HepG2 (cell line): ENCODE measurements around the gene ACSS3. TPM values are rescaled to one million over a fixed set of nuclear protein-coding genes. Genes with fewer than 3 reads are reported as not detected.

Source experiments
- DNMT3B ChIP-seq: conservative IDR thresholded peaks from 2 replicates; pipeline ENCODE4 v1.6.1; 2016; ENCODE audit warnings: missing biosample characterization, control low read depth
- GABPB1 ChIP-seq: IDR thresholded peaks from 2 replicates; pipeline ENCODE4 v1.6.1; 2016; ENCODE audit warnings: mild to moderate bottlenecking, missing genetic modification reagents, moderate library complexity, missing compliant biosample characterization
- KDM5A ChIP-seq: fragments of 200-600 bp; sonication (generic); IDR thresholded peaks from 2 replicates; pipeline ENCODE4 v1.7.0; 2018; ENCODE audit warnings: antibody characterized with exemption, mild to moderate bottlenecking, low read length, borderline replicate concordance
- NONO ChIP-seq, 2 experiments: fragments of 450-650 bp in 1 of 2; sonication (generic) in 1 of 2; formaldehyde crosslinking in 1 of 2; IDR thresholded peaks in 1 of 2; conservative IDR thresholded peaks in 1 of 2; 2 replicates each; pipeline versions ENCODE4 v1.6.1 to v1.8.0; 2017 to 2022; ENCODE audit warnings: mild to moderate bottlenecking in 1 of 2, missing genetic modification reagents in 1 of 2, moderate library complexity in 1 of 2
- PPARG ChIP-seq: conservative IDR thresholded peaks from 2 replicates; pipeline ENCODE4 v1.6.1; 2016; ENCODE audit warnings: missing biosample characterization, missing genetic modification reagents
- RXRB ChIP-seq: IDR thresholded peaks from 2 replicates; pipeline ENCODE4 v1.6.1; 2016; ENCODE audit warnings: borderline replicate concordance, missing genetic modification reagents, missing compliant biosample characterization
- SOX13 ChIP-seq, 3 experiments: fragments of 450-650 bp in 1 of 3; sonication (generic) in 1 of 3; formaldehyde crosslinking in 1 of 3; IDR thresholded peaks in 2 of 3; conservative IDR thresholded peaks in 1 of 3; 2 replicates each; pipeline versions ENCODE4 v1.5.0 to v1.6.1; 2016 to 2020; ENCODE audit warnings: antibody characterized with exemption in 1 of 3, mild to moderate bottlenecking in 1 of 3, missing compliant biosample characterization in 1 of 3, missing genetic modification reagents in 1 of 3, moderate library complexity in 1 of 3
- ZNF124 ChIP-seq: sonication (generic); formaldehyde crosslinking; IDR thresholded peaks from 2 replicates; pipeline ENCODE4 v1.4.0; 2020; ENCODE audit warnings: missing genetic modification reagents
- ZNF335 ChIP-seq: sonication (generic); formaldehyde crosslinking; IDR thresholded peaks from 2 replicates; pipeline ENCODE4 v1.4.0; 2020; ENCODE audit warnings: missing genetic modification reagents
- ZNF468 ChIP-seq: sonication (generic); formaldehyde crosslinking; IDR thresholded peaks from 2 replicates; pipeline ENCODE4 v1.8.0; 2022; ENCODE audit warnings: mild to moderate bottlenecking, moderate library complexity, missing genetic modification reagents
- ZNF563 ChIP-seq: sonication (generic); formaldehyde crosslinking; IDR thresholded peaks from 2 replicates; pipeline ENCODE4 v1.8.0; 2022; ENCODE audit warnings: mild to moderate bottlenecking, moderate library complexity, missing genetic modification reagents
- polyA plus RNA-seq, 8 experiments: library from polyadenylated mRNA; depleted of rRNA in 3 of 8; stranded (reverse) in 7 of 8; unstranded in 1 of 8; fragments of >200 nt; fragmentation: Illumina TruSeq in 4 of 8; extraction: Trizol in 4 of 8; gene quantifications; 2 replicates each; pipeline versions ENCODE4 v1.2.1 to v1.2.3, GENCODE V29; 2011 to 2016; ENCODE audit warnings: low read depth in 4 of 8, missing spikeins in 1 of 8, mixed read lengths in 1 of 8; ENCODE audit not compliant: insufficient read depth in 1 of 8
- total RNA-seq, 5 experiments: library from RNA; depleted of rRNA; stranded (reverse); fragments of >200 nt; fragmentation: Illumina TruSeq; extraction: Trizol; gene quantifications; 2 replicates each; pipeline ENCODE4 v1.2.3, GENCODE V29; 2016; ENCODE audit warnings: low read depth in 1 of 5
- TF ChIP-seq, protein P1 (sequence below): sonication (generic); formaldehyde crosslinking; IDR thresholded peaks from 2 replicates; pipeline ENCODE4 v1.5.0; 2020; ENCODE audit warnings: missing genetic modification reagents, mild to moderate bottlenecking, borderline replicate concordance
- TF ChIP-seq, protein P2 (sequence below): sonication (generic); formaldehyde crosslinking; IDR thresholded peaks from 2 replicates; pipeline ENCODE4 v1.4.0; 2020; ENCODE audit warnings: missing genetic modification reagents, borderline replicate concordance
- TF ChIP-seq, protein P3 (sequence below): conservative IDR thresholded peaks from 2 replicates; pipeline ENCODE4 v1.6.1; 2018; ENCODE audit warnings: missing genetic modification reagents
- TF ChIP-seq, protein P4 (sequence below): sonication (generic); formaldehyde crosslinking; IDR thresholded peaks from 2 replicates; pipeline ENCODE4 v1.4.0; 2020; ENCODE audit warnings: missing genetic modification reagents
- TF ChIP-seq, protein P5 (sequence below): sonication (generic); formaldehyde crosslinking; IDR thresholded peaks from 2 replicates; pipeline ENCODE4 v1.5.0; 2020; ENCODE audit warnings: missing genetic modification reagents
- TF ChIP-seq, protein P6 (sequence below): sonication (generic); formaldehyde crosslinking; IDR thresholded peaks from 2 replicates; pipeline ENCODE4 v1.5.1; 2020; ENCODE audit warnings: missing genetic modification reagents, mild to moderate bottlenecking, borderline replicate concordance
- TF ChIP-seq, protein P7 (sequence below): sonication (generic); formaldehyde crosslinking; conservative IDR thresholded peaks from 2 replicates; pipeline ENCODE4 v1.4.0; 2020; ENCODE audit warnings: missing genetic modification reagents

ACSS3 gene
- total and polyA plus RNA-seq, 2 of the 13 experiments (the other 11 are each of a cell fraction or from before 2014, with no cell fraction given) = 79.5 to 86.3 TPM

DNA sequence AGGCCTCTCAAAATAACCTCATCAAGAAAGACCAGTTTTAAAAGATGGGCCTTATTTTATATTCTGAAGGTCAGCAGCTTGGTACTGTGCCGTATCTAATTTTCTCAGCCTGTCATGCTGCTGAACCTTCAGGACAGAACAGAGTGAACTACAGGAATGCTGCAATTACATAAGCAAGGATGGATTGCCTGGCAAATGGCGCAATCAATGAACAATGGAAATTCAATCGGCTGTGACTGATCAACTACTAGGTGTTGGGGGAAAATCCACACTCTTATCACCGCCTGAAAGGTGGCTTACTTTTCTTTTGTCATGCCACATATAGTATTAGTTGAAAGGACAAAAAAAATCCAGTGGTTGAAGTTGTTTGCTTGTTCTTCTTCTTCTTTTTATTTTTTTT lies 8.5 kb downstream of the ACSS3 start (continued):
- TF ChIP-seq DNMT3B (CRISPR knock-in tag) = no peak
- TF ChIP-seq GABPB1 (CRISPR knock-in tag) = peak; percentile 24; the same call in 1 of the 2 replicates
- no peak for TF ChIP-seq ZNF468 (CRISPR knock-in tag)
- peak; percentile 90; the same call in 1 of the 2 replicates for TF ChIP-seq ZNF124 (CRISPR knock-in tag)
- peak; percentile 98 for TF ChIP-seq SOX13 (IDR thresholded peaks at IDR 0.05)
- TF ChIP-seq SOX13 (CRISPR knock-in tag; conservative IDR thresholded peaks at IDR 0.05 in 1 of 2, IDR thresholded peaks at IDR 0.05 in 1 of 2) = peak in 1 of 2 experiments; percentile 100; a peak in 2 of 4 replicates
- no peak; the same call in 1 of the 2 replicates for TF ChIP-seq PPARG (CRISPR knock-in tag)
- TF ChIP-seq, protein P1, sequence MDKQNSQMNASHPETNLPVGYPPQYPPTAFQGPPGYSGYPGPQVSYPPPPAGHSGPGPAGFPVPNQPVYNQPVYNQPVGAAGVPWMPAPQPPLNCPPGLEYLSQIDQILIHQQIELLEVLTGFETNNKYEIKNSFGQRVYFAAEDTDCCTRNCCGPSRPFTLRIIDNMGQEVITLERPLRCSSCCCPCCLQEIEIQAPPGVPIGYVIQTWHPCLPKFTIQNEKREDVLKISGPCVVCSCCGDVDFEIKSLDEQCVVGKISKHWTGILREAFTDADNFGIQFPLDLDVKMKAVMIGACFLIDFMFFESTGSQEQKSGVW (CRISPR knock-in tag) = no peak
- TF ChIP-seq, protein P2, sequence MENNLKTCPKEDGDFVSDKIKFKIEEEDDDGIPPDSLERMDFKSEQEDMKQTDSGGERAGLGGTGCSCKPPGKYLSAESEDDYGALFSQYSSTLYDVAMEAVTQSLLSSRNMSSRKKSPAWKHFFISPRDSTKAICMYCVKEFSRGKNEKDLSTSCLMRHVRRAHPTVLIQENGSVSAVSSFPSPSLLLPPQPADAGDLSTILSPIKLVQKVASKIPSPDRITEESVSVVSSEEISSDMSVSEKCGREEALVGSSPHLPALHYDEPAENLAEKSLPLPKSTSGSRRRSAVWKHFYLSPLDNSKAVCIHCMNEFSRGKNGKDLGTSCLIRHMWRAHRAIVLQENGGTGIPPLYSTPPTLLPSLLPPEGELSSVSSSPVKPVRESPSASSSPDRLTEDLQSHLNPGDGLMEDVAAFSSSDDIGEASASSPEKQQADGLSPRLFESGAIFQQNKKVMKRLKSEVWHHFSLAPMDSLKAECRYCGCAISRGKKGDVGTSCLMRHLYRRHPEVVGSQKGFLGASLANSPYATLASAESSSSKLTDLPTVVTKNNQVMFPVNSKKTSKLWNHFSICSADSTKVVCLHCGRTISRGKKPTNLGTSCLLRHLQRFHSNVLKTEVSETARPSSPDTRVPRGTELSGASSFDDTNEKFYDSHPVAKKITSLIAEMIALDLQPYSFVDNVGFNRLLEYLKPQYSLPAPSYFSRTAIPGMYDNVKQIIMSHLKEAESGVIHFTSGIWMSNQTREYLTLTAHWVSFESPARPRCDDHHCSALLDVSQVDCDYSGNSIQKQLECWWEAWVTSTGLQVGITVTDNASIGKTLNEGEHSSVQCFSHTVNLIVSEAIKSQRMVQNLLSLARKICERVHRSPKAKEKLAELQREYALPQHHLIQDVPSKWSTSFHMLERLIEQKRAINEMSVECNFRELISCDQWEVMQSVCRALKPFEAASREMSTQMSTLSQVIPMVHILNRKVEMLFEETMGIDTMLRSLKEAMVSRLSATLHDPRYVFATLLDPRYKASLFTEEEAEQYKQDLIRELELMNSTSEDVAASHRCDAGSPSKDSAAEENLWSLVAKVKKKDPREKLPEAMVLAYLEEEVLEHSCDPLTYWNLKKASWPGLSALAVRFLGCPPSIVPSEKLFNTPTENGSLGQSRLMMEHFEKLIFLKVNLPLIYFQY (CRISPR knock-in tag) = no peak
- TF ChIP-seq KDM5A = no peak
- TF ChIP-seq RXRB (CRISPR knock-in tag) = peak; percentile 91
- TF ChIP-seq, protein P3, sequence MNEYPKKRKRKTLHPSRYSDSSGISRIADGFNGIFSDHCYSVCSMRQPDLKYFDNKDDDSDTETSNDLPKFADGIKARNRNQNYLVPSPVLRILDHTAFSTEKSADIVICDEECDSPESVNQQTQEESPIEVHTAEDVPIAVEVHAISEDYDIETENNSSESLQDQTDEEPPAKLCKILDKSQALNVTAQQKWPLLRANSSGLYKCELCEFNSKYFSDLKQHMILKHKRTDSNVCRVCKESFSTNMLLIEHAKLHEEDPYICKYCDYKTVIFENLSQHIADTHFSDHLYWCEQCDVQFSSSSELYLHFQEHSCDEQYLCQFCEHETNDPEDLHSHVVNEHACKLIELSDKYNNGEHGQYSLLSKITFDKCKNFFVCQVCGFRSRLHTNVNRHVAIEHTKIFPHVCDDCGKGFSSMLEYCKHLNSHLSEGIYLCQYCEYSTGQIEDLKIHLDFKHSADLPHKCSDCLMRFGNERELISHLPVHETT (CRISPR knock-in tag) = no peak
- TF ChIP-seq NONO (IDR thresholded peaks at IDR 0.05) = no peak
- TF ChIP-seq NONO (CRISPR knock-in tag; conservative IDR thresholded peaks at IDR 0.05) = peak; percentile 77
- TF ChIP-seq, protein P4, sequence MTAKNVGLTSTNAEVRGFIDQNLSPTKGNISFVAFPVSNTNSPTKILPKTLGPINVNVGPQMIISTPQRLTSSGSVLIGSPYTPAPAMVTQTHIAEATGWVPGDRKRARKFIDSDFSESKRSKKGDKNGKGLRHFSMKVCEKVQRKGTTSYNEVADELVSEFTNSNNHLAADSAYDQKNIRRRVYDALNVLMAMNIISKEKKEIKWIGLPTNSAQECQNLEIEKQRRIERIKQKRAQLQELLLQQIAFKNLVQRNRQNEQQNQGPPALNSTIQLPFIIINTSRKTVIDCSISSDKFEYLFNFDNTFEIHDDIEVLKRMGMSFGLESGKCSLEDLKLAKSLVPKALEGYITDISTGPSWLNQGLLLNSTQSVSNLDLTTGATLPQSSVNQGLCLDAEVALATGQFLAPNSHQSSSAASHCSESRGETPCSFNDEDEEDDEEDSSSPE (CRISPR knock-in tag) = no peak
- TF ChIP-seq, protein P5, sequence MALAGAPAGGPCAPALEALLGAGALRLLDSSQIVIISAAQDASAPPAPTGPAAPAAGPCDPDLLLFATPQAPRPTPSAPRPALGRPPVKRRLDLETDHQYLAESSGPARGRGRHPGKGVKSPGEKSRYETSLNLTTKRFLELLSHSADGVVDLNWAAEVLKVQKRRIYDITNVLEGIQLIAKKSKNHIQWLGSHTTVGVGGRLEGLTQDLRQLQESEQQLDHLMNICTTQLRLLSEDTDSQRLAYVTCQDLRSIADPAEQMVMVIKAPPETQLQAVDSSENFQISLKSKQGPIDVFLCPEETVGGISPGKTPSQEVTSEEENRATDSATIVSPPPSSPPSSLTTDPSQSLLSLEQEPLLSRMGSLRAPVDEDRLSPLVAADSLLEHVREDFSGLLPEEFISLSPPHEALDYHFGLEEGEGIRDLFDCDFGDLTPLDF (CRISPR knock-in tag) = no peak
- TF ChIP-seq ZNF335 (CRISPR knock-in tag) = 0 out of 2 replicates have a peak, but pooled peaks have one; percentile 57
- TF ChIP-seq, protein P6, sequence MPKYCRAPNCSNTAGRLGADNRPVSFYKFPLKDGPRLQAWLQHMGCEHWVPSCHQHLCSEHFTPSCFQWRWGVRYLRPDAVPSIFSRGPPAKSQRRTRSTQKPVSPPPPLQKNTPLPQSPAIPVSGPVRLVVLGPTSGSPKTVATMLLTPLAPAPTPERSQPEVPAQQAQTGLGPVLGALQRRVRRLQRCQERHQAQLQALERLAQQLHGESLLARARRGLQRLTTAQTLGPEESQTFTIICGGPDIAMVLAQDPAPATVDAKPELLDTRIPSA (CRISPR knock-in tag) = no peak
- no peak for TF ChIP-seq ZNF563 (CRISPR knock-in tag)
- TF ChIP-seq, protein P7, sequence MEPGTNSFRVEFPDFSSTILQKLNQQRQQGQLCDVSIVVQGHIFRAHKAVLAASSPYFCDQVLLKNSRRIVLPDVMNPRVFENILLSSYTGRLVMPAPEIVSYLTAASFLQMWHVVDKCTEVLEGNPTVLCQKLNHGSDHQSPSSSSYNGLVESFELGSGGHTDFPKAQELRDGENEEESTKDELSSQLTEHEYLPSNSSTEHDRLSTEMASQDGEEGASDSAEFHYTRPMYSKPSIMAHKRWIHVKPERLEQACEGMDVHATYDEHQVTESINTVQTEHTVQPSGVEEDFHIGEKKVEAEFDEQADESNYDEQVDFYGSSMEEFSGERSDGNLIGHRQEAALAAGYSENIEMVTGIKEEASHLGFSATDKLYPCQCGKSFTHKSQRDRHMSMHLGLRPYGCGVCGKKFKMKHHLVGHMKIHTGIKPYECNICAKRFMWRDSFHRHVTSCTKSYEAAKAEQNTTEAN = no peak
